ENCODE data around the gene ZNF446. TPM values are rescaled to one million over a fixed set of nuclear protein-coding genes. Genes with fewer than 3 reads are reported as not detected.
A peak's percentile ranks its signal among the peaks of the same experiment; 100 is the strongest.

ZNF446 gene
- total RNA-seq, 1 donor from 2014 or later: 6.8 TPM

DNA sequence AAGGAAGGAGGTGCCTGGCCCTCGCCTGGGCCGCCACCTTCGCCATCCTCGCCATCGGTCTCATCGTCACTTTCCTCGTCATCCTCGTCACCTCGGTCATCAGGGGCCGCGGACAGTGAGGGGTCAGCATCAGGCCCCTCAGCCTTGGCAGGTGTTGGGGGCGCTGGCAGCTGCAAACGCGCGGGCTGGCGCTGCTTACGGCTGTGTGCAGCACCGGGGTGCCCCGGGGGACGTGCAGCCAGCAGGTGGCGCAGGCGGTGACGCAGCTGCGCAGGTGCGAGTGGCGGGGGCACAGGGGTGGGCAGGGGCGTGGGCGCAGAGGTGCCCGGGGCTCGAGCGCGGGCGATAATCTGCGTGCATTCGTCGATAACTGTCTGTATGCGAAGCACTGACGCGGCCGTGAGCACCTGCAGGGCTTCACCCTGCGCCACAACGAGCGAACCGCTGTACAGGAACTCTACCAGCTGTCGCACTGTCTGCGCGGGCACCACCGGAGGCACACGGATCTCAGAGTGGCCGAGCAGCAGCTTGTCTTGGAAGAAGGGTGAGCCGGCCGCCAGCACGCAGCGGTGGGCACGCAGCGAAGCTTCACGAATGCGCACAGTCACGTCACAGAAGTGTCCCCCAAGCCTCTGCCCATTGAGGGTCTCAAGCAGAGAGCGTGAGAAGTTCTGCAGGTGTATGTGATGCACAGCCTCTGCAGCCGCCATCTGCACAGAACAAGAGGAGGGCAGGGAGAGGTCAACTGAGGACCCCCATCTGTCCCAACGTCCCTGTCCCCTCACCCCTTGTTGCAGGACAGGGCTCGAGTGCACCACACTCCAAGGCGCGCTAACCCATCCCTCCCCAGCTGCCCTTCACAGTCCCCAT is 41.0 kb downstream of the ZNF446 start:
- no peaks in the 10 kb centered on the region for H3K9me3 Mint-ChIP-seq
- H3K4me3 Mint-ChIP-seq: peak overlapping the region; percentile 93
- peak overlapping the region; percentile 25 for H3K27ac Mint-ChIP-seq
- DNase-seq: no peak
- H3K27me3 Mint-ChIP-seq: no peaks in the 10 kb centered on the region
- intact Hi-C loops (cut with micrococcal nuclease): loop anchor here (5.0 kb wide), 1 partner anchor 600 kb away; the partner anchor contains the start of gene ZNF417
- peaks cover 30% of the 10 kb centered on the region for H3K36me3 Mint-ChIP-seq (ENCODE audit: low read depth)
- H3K4me1 Mint-ChIP-seq: peaks cover 43% of the 10 kb centered on the region

DNA sequence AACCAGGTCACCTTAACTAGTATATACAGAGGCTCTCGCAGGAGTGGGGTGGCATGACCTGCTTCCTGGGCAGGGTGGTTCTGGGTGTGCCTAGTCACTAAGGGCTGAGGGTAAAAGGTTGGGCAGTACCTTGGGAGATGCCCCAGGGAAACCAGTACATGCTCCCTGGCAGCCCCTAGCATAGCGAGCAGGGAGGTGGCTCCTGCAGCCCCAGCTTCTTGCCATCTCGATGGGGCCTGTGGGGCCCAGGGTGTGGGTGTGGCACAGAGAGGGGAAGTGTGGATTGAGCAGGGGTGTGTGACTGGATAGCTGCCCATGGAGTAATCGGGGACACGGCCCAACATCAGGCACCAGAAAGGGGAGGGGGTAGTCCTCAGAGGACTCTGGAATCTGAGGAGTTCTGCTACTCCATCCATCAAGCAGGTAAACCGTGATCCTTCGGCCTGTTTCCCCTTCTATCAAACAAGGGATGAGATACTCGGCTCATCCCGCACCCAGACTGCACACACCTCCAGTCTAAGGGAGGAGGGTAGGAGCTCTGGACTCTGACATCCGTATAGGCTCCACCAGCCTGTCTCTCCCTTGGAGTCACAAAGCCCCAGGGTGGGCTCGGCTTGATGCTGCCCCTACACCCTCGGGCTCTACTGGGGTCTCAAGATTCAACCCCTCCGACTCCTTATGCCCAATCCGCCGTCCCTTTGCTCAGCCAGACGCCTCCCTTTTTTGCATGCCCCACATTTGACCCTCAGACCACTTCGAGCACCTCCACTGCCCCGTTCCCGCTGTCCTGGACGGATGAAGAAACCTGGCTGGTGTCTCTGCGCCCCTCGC is 42.3 kb downstream of the ZNF446 start:
- H3K36me3 Mint-ChIP-seq (ENCODE audit: low read depth): peaks cover 30% of the 10 kb centered on the region
- H3K27me3 Mint-ChIP-seq: no peaks in the 10 kb centered on the region
- no peaks in the 10 kb centered on the region for H3K9me3 Mint-ChIP-seq
- intact Hi-C loops (cut with micrococcal nuclease): loop anchor here (1.0 to 5.0 kb wide), 9 partner anchors 26 to 601 kb away; partner anchors contain the start of genes MZF1, RPS5, TRIM28 and ZNF274
- H3K4me1 Mint-ChIP-seq: peaks cover 42% of the 10 kb centered on the region
- peak overlapping the region; percentile 97 for H3K27ac Mint-ChIP-seq
- peak overlapping the region; percentile 93 for H3K4me3 Mint-ChIP-seq
- DNase-seq: peak; percentile 71

- peak overlapping the region; percentile 97 for H3K27ac Mint-ChIP-seq
- no peaks in the 10 kb centered on the region for H3K9me3 Mint-ChIP-seq
- peaks cover 40% of the 10 kb centered on the region for H3K4me1 Mint-ChIP-seq
- DNase-seq: peak; percentile 85
- H3K36me3 Mint-ChIP-seq (ENCODE audit: low read depth): peaks cover 29% of the 10 kb centered on the region
- H3K27me3 Mint-ChIP-seq: no peaks in the 10 kb centered on the region
- H3K4me3 Mint-ChIP-seq: peak overlapping the region; percentile 93
- intact Hi-C loops (cut with micrococcal nuclease): loop anchor here (1.0 to 5.0 kb wide), 9 partner anchors 25 to 602 kb away; partner anchors contain the start of genes MZF1, RPS5, TRIM28 and ZNF274
These were observed 42.9 kb downstream of the ZNF446 start for GRCh38 chr19:58519087-58519354.

DNA sequence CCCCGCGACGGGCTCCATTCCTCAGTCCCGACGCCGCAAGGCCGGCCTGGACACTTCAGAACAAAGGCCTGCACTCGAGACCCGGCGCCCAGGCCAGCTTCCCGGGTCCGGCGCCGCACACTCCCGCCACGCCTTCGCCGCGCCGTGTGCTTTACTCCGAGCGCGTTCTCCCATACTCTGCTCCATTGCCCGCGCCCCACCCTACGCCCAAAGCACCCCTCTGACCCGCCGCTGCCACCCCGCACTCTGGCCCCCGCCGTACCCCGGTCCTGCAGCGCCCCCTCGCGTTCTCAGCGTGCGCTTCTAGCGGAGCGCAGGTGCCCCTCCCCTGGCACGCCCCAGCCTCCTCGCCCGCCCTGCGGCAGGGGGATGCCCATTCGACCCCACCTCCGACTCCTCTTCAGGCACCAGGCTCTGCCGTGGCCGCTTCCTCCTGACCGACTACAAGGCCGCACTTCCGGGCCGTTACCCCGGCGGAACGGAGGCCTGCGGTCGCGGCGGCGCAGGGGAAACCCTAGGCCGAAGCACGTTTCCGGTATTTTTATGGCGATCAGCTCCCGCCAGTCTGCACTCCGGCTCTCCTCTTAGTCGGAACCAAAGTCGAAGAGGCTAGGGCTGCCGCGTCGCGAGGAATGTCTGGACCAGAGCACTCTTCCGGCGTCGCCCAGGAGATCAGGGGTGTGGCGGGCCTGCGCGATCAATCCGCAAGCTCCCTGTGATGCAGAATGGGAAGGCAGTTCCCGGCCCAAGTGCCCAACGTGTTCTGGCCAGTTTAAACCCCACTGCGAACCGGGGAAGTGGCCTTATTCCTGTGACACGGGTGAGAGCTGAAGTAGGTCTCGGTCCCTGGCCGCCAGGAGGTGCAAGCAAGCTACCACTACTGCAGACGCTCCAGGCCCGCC is 43.5 kb downstream of the ZNF446 start, which contains the start of gene ZBTB45:
ZBTB45 (minus strand) TSS at position 456 of the 902 bp plus-strand sequence. CDS start 2,137 bp downstream, outside the sequence.
- peaks cover 37% of the 10 kb centered on the region for H3K4me1 Mint-ChIP-seq
- H3K27ac Mint-ChIP-seq: peak within 1 kb of the TSS; percentile 97

DNA sequence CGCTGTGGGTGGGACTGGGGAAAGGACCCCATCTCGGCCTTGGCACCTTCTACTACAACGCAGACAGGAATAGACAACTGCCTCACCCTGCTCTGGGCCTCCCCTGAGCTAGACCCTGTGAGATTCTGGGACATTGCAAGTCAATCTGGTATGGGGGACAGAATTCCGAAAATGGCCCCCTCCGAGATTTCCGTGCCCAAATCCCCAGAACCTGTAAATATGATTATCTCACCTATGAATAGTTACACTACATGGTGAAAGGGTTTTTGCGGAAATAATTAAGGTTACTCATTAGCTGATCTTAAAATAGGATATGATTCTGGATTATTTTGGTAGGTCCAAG is 44.1 kb downstream of the ZNF446 start:
- Mint-ChIP-seq H3K27ac (peak overlapping the region; percentile 97), H3K9me3 (no peaks in the 10 kb centered on the region), H3K4me3 (peak overlapping the region; percentile 93), H3K4me1 (peaks cover 34% of the 10 kb centered on the region), H3K36me3 (ENCODE audit: low read depth) (peaks cover 23% of the 10 kb centered on the region), H3K27me3 (no peaks in the 10 kb centered on the region)
- DNase-seq: no peak
- intact Hi-C loops (cut with micrococcal nuclease): no loop called here

More for the DNA sequence above, 43.5 kb downstream of the ZNF446 start, which contains the start of gene ZBTB45:
- H3K36me3 Mint-ChIP-seq (ENCODE audit: low read depth): peaks cover 25% of the 10 kb centered on the region
- no peaks in the 10 kb centered on the region for H3K27me3 Mint-ChIP-seq
- intact Hi-C loops (cut with micrococcal nuclease): loop anchor here (1.0 to 5.0 kb wide), 9 partner anchors 25 to 602 kb away; partner anchors contain the start of genes MZF1, RPS5, TRIM28 and ZNF274
- DNase-seq: peak; percentile 97
- peak within 1 kb of the TSS; percentile 93 for H3K4me3 Mint-ChIP-seq
- H3K9me3 Mint-ChIP-seq: no peaks in the 10 kb centered on the region

GRCh38 chr19:58521651-58522050 is 45.5 kb downstream of the ZNF446 start:
- no peak for DNase-seq
- H3K36me3 Mint-ChIP-seq (ENCODE audit: low read depth): peaks cover 13% of the 10 kb centered on the region
- intact Hi-C loops (cut with micrococcal nuclease): no loop called here
- no peaks in the 10 kb centered on the region for H3K27me3 Mint-ChIP-seq
- peak overlapping the region; percentile 9 for H3K4me3 Mint-ChIP-seq
- no peak overlapping the region for H3K27ac Mint-ChIP-seq
- H3K9me3 Mint-ChIP-seq: no peaks in the 10 kb centered on the region
- peaks cover 25% of the 10 kb centered on the region for H3K4me1 Mint-ChIP-seq

DNA sequence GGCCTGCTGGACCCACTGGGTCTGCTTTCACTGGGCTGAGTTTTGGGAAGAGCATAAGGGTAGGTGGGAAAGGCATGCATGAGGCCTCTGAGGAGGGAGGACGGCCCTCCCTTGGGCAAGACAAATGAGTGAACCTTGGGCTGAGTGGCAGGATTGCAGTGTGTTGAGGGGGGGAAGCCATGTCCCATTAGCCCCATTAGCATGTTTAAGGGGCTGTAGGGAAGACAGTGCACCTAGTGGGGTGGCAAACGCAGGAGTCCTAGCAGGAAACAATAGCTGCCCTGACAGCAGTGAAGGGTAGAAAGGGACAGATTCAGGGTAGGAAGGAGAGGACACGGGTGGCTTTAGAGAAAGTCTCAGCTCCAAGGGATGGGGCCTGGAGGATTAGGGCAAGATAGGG is 46.6 kb downstream of the ZNF446 start:
- H3K4me1 Mint-ChIP-seq: peaks cover 23% of the 10 kb centered on the region
- H3K27ac Mint-ChIP-seq: no peak overlapping the region
- no peak overlapping the region for H3K4me3 Mint-ChIP-seq
- H3K9me3 Mint-ChIP-seq: no peaks in the 10 kb centered on the region
- intact Hi-C loops (cut with micrococcal nuclease): no loop called here
- H3K27me3 Mint-ChIP-seq: no peaks in the 10 kb centered on the region
- H3K36me3 Mint-ChIP-seq (ENCODE audit: low read depth): peaks cover 11% of the 10 kb centered on the region
- DNase-seq: no peak

DNA sequence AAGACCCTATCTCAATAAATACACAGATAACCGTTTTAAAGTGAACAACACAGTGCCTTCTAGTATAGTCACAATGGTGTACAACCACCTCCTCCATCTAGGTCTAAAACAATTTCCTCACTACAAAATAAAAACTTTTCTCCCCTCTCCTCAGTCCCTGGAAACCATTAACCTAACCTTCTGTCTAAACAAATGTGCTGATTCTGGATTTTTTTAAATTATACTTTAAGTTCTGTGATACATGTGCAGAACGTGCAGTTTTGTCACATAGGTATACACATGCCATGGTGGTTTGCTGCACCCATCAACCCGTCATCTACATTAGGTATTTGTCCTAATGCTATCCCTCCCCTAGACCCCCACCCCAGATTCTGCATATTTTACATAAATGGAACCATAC is 53.3 kb downstream of the ZNF446 start:
- H3K36me3 Mint-ChIP-seq (ENCODE audit: low read depth): no peaks in the 10 kb centered on the region
- no peak for DNase-seq
- H3K4me3 Mint-ChIP-seq: no peak overlapping the region
- H3K9me3 Mint-ChIP-seq: no peaks in the 10 kb centered on the region
- no peak overlapping the region for H3K27ac Mint-ChIP-seq
- intact Hi-C loops (cut with micrococcal nuclease): no loop called here
- H3K27me3 Mint-ChIP-seq: peaks cover 8% of the 10 kb centered on the region
- no peaks in the 10 kb centered on the region for H3K4me1 Mint-ChIP-seq

Other genes starting within 250 kb of the ZNF446 start
- 52.9 and 55.5 TPM in 2 replicates for gene ZNF544, start 247.4 kb upstream of the ZNF446 start, total RNA-seq
- 4.8 and 5.1 TPM in 2 replicates for gene ZNF8, start 197.4 kb upstream of the ZNF446 start, total RNA-seq
- 75.2 and 80.7 TPM in 2 replicates for gene ERVK3-1, start 171.0 kb upstream of the ZNF446 start, total RNA-seq
- 4.2 and 4.6 TPM in 2 replicates for gene ZSCAN22, start 149.4 kb upstream of the ZNF446 start, total RNA-seq
- 7.6 and 7.7 TPM in 2 replicates for gene A1BG, start 122.9 kb upstream of the ZNF446 start, total RNA-seq
- 0.79 and 1.1 TPM in 2 replicates for gene ZNF497, start 113.6 kb upstream of the ZNF446 start, total RNA-seq
- 0.89 and 1.1 TPM in 2 replicates for gene ZNF837, start 95.3 kb upstream of the ZNF446 start, total RNA-seq
- gene RPS5, start 89.1 kb upstream of the ZNF446 start, total RNA-seq: 1,286 and 1,288 TPM in 2 replicates
- 0.54 and 1.1 TPM in 2 replicates for gene RNF225, start 80.7 kb upstream of the ZNF446 start, total RNA-seq
- gene ZNF584, start 67.7 kb upstream of the ZNF446 start, total RNA-seq: 17.4 and 17.7 TPM in 2 replicates
- 3.6 and 3.8 TPM in 2 replicates for gene ZNF132, start 36.2 kb upstream of the ZNF446 start, total RNA-seq
- 14.4 and 15.2 TPM in 2 replicates for gene ZNF324B, start 24.7 kb upstream of the ZNF446 start, total RNA-seq
- 13.6 and 14.7 TPM in 2 replicates for gene ZNF324, start 9.3 kb upstream of the ZNF446 start, total RNA-seq
- 24.6 and 27.0 TPM in 2 replicates for gene SLC27A5, start 35.6 kb downstream of the ZNF446 start, total RNA-seq
- 16.8 and 17.5 TPM in 2 replicates for gene ZBTB45, start 43.5 kb downstream of the ZNF446 start, total RNA-seq
- gene TRIM28, start 67.7 kb downstream of the ZNF446 start, total RNA-seq: 689 and 698 TPM in 2 replicates
- gene CHMP2A, start 78.8 kb downstream of the ZNF446 start, total RNA-seq: 108 and 114 TPM in 2 replicates
- gene UBE2M, start 82.3 kb downstream of the ZNF446 start, total RNA-seq: 161 and 175 TPM in 2 replicates
- 21.6 and 23.7 TPM in 2 replicates for gene MZF1, start 97.0 kb downstream of the ZNF446 start, total RNA-seq